ENCODE measurements around the gene TRIM52.
"Not testable (repeated sequence)": the region's sequence is repeated elsewhere in the genome, so short reads cannot be mapped to it uniquely, and the experiment has no call there.

TRIM52 gene

GRCh38 chr5:181212934-181213333 lies 48.0 kb downstream of the TRIM52 start:
- DNase-seq (ENCODE audit: low spot score) = no peak

- no peak for DNase-seq (ENCODE audit: low spot score)
Measured at GRCh38 chr5:181212080-181212479, 48.9 kb downstream of the TRIM52 start.

GRCh38 chr5:181211208-181211607 lies 49.7 kb downstream of the TRIM52 start:
- no peak for DNase-seq (ENCODE audit: low spot score)

- DNase-seq (ENCODE audit: low spot score) = not testable (repeated sequence)
Measured at GRCh38 chr5:181210698-181211097, 50.2 kb downstream of the TRIM52 start.

GRCh38 chr5:181210148-181210547 lies 50.8 kb downstream of the TRIM52 start:
- DNase-seq (ENCODE audit: low spot score) = not testable (repeated sequence)

GRCh38 chr5:181209006-181209405 lies 51.9 kb downstream of the TRIM52 start:
- not testable (repeated sequence) for DNase-seq (ENCODE audit: low spot score)

GRCh38 chr5:181207960-181208253 lies 53.0 kb downstream of the TRIM52 start:
- DNase-seq (ENCODE audit: low spot score) = no peak

- peak; percentile 70 for DNase-seq (ENCODE audit: low spot score)
Measured at GRCh38 chr5:181207214-181207959, 53.6 kb downstream of the TRIM52 start.

- DNase-seq (ENCODE audit: low spot score) = no peak
Measured at GRCh38 chr5:181205761-181206649, 54.9 kb downstream of the TRIM52 start.

Data from CD4-positive, alpha-beta T cell treated with Interleukin-6 at 100 ng/mL for 8 hours (primary cell).